NCI-H1417 (cell line): ENCODE results near the gene GSDME.
"Not testable (repeated sequence)": the region's sequence is repeated elsewhere in the genome, so short reads cannot be mapped to it uniquely, and the experiment has no call there.

Experiments
- DNase-seq, 3 experiments: peaks; one replicate each; lab custom pipeline; 2025; lab: John Stamatoyannopoulos, UW

The GSDME gene

GRCh38 chr7:24757353-24758275 is at the start of gene GSDME:
GSDME (minus strand) TSS chr7:24757464; CDS start chr7:24749774, 7,690 bp downstream.
- peak in 2 of 3 experiments; percentile 67 to 77 for DNase-seq

- no peak for DNase-seq
Measured at GRCh38 chr7:24802300-24802699, 45.0 kb upstream of the GSDME start.

GRCh38 chr7:24801883-24802282 is 44.6 kb upstream of the GSDME start:
- DNase-seq, result no peak

- DNase-seq, result no peak
Measured at GRCh38 chr7:24800667-24801066, 43.4 kb upstream of the GSDME start.

- DNase-seq, result no peak
Measured at GRCh38 chr7:24800073-24800472, 42.8 kb upstream of the GSDME start.

GRCh38 chr7:24799506-24799905 is 42.2 kb upstream of the GSDME start:
- no peak for DNase-seq

- DNase-seq, result no peak
Measured at GRCh38 chr7:24798261-24798660, 41.0 kb upstream of the GSDME start.

- no peak for DNase-seq
Measured at GRCh38 chr7:24797270-24797669, 40.0 kb upstream of the GSDME start.

- no peak for DNase-seq
Measured at GRCh38 chr7:24795407-24795767, 38.1 kb upstream of the GSDME start.

- DNase-seq, result not testable (repeated sequence)
Measured at GRCh38 chr7:24794751-24795406, 37.6 kb upstream of the GSDME start.

- no peak for DNase-seq
Measured at GRCh38 chr7:24793982-24794648, 36.9 kb upstream of the GSDME start.

GRCh38 chr7:24788961-24789576 is 31.8 kb upstream of the GSDME start:
- DNase-seq, result no peak

- no peak for DNase-seq
Measured at GRCh38 chr7:24788075-24788474, 30.8 kb upstream of the GSDME start.

- no peak for DNase-seq
Measured at GRCh38 chr7:24786941-24787340, 29.7 kb upstream of the GSDME start.

GRCh38 chr7:24786306-24786705 is 29.0 kb upstream of the GSDME start:
- no peak for DNase-seq

GRCh38 chr7:24784277-24784676 is 27.0 kb upstream of the GSDME start:
- DNase-seq, result no peak

GRCh38 chr7:24783698-24784097 is 26.4 kb upstream of the GSDME start:
- no peak for DNase-seq

- no peak for DNase-seq
Measured at GRCh38 chr7:24781106-24781505, 23.8 kb upstream of the GSDME start.

- no peak for DNase-seq
Measured at GRCh38 chr7:24779283-24779655, 22.0 kb upstream of the GSDME start.

- DNase-seq, result no peak
Measured at GRCh38 chr7:24778543-24779282, 21.4 kb upstream of the GSDME start.

- DNase-seq, result no peak
Measured at GRCh38 chr7:24777806-24778205, 20.5 kb upstream of the GSDME start.

- DNase-seq, result no peak
Measured at GRCh38 chr7:24773646-24774045, 16.4 kb upstream of the GSDME start.
